HS-27A (cell line): ENCODE results near the gene CDCP2.

Source experiments
- DNase-seq: peaks from one replicate; pipeline ENCODE4 v3.0.0-alpha.2; 2012; ENCODE audit warnings: low read depth, missing footprints

Gene CDCP2

DNA sequence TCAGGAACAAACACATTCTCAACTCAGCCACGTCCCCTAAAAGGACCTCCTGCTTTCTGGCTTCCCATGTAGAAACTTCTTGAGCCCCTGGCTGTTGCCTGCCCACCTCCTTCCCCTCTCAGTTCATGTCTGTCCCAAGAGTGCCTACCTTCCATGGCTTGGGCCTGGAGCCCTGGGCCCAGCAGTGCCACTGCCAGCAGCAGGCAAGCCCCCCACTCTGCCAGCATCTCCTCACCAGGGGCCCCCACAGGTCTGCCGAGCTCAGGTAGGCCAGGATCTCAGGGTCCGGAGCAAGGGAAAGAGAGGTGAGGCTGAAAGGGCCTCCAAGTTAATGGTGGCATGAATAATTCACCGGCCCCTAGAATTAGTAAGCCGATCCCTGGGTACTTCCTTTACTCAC, at the start of gene CDCP2:
CDCP2 (minus strand) TSS at position 305 of the 400 bp plus-strand sequence; CDS start at position 227, 78 bp downstream.
- no peak for DNase-seq

DNA sequence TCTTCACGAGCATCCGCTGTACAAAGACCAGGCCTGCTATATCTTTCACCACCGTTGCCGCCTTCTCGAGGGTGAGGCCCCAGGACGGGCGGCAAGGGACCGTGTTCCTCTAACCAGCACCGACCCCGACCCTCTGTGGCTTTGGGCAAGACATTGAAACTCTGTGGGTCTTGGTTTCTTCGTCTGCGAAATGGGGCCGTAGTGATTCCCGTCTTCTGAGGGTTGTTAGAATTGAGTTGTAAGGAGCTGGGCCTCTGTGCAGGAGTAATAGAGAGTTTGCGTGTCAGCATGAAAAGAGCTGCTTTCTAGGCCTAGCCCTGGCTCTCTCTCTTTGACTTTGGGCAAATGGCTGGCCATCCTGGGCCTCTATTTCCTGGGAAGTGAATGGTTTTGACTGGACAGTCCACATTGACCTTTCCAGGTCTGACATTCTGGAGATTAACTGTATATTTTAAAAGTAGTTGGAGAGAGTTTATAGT, 47.8 kb upstream of the CDCP2 start:
- no peak for DNase-seq

DNA sequence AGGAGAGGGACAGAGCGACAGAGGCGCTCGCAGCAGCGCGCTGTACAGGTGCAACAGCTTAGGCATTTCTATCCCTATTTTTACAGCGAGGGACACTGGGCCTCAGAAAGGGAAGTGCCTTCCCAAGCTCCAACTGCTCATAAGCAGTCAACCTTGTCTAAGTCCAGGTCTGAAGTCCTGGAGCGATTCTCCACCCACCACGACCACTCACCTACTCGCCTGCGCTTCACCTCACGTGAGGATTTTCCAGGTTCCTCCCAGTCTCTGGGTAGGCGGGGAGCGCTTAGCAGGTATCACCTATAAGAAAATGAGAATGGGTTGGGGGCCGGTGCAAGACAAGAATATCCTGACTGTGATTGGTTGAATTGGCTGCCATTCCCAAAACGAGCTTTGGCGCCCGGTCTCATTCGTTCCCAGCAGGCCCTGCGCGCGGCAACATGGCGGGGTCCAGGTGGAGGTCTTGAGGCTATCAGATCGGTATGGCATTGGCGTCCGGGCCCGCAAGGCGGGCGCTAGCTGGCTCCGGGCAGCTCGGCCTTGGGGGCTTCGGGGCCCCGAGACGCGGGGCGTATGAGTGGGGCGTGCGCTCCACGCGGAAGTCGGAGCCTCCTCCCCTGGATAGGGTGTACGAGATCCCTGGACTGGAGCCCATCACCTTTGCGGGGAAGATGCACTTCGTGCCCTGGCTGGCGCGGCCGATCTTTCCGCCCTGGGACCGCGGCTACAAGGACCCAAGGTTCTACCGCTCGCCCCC, 47.1 kb upstream of the CDCP2 start, which contains the start of the genes CYB5RL and MRPL37:
CYB5RL (minus strand) TSS at position 266 of the 754 bp plus-strand sequence. CDS start 4,414 bp downstream, outside the sequence.
MRPL37 (plus strand) TSS at position 403 of the 754 bp plus-strand sequence; CDS start at position 480, 77 bp downstream.
- peak; percentile 95 for DNase-seq

DNA sequence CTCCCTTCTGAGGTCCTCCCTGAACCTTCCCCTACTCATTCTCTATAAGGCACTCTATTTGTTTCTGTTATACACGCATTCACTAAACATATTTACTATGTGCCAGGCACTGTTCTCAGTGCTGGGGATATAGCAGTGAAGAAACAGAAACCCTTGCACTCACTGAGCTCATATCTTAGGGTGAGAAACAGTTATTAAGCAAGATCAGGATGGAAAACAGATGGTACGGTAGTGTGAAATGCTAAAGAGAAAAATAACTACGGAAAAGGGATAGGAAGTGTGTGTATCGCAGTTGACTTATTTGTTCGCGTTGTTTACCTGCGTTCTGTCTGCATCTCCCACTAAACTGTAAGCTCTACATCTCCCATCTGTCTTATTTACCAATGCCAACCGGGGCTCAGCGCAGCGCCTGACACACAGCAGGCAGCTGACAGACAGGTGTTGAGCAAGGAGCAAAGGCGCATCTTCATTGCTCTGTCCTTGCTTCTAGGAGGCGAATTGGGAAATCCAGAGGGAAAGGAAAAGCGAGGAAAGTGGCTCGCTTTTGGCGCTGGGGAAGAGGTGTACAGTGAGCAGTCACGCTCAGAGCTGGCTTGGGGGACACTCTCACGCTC, 46.5 kb upstream of the CDCP2 start:
- DNase-seq = no peak

DNA sequence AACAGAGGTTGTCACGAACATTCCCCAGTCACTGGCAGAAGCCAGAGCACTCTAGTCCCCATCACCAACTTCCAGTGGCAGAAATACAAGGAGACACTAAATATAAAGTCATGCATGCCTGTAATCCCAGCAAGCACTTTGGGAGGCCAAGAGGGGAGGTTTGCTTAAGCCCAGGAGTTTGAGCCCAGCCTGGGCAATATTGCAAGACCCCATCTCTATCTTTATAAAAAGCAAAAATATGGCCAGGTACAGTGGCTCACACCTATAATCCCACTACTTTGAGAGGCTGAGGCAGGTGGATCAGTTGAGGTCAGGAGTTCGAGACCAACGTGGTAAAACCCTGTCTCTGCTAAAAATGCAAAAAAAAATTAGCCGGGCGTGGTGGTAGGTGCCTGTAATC, 40.7 kb upstream of the CDCP2 start:
- no peak for DNase-seq

DNA sequence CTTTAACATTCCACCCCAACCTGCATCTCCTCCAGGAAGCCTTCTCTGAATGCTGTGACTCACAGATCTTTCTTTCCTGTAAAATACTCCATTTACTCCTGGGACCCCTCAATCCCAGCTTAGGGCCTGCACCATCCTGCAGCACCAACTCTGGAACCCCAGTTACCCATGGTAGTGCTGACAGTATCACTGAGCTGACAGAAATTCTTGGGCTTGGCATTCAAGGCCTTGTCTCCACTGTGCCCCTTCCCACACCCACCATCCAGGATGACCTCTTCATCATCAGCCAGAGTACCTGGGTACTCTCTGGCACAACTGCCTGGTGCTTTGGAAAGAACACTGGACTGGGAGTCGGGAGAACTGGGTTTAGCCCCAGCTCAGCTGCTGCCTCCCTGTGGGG, 38.7 kb upstream of the CDCP2 start:
- DNase-seq = no peak

DNA sequence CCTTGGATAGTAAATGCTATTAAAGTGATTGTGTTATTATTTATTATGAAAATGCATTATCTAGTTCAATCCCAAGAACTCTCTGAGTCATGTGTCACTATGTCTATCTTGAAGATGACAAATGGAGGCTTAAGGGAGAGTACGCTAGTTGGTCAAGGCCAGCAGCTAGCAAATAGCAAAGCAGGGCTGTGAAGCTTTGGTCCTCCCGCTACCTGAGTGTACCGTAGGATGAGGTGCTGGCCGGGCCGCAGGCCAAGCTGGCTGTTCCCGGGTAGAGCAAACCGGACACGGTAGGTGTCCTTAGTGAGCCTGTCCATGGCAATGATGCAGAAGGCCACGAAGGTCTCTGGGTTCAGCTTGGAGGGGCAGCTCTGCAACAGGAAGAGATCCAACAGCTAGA, 37.7 kb upstream of the CDCP2 start:
- no peak for DNase-seq

DNA sequence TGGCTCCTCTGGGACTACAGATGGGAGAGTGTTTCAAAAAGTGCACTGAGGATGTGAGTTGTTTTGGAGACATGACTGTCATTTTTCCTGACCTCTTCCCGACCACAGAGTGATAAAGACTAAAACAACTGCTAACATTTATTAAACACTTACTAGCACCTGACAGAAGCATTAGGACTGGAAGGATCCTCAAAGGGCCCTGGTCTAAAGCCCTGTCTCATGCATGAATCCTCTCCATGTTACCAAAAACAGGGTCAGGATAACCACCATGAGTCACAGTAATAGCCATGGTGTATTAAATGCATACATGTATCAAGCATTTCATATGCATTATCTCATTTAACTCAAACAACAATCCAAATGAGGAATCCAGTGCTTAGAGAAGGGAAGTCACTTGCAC, 35.5 kb upstream of the CDCP2 start:
- DNase-seq = no peak

DNA sequence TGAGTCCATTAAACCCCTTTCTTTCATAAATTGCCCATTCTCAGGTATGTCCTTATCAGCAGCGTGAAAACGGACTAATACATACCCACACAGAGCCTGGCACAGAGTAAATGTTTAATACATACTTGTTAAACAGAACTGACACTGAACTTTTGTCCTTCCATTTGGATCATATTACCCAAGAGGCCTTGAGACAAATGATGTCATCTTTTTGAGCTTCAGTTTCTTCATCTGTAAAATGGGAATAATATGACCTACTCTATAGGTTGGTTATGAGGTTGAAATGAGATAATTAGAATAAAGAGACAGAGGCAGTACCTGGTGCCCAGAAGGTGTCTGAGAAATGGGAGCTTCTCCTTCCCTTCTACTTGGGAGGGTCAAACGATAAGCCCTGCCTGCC, 33.3 kb upstream of the CDCP2 start:
- DNase-seq = no peak

DNA sequence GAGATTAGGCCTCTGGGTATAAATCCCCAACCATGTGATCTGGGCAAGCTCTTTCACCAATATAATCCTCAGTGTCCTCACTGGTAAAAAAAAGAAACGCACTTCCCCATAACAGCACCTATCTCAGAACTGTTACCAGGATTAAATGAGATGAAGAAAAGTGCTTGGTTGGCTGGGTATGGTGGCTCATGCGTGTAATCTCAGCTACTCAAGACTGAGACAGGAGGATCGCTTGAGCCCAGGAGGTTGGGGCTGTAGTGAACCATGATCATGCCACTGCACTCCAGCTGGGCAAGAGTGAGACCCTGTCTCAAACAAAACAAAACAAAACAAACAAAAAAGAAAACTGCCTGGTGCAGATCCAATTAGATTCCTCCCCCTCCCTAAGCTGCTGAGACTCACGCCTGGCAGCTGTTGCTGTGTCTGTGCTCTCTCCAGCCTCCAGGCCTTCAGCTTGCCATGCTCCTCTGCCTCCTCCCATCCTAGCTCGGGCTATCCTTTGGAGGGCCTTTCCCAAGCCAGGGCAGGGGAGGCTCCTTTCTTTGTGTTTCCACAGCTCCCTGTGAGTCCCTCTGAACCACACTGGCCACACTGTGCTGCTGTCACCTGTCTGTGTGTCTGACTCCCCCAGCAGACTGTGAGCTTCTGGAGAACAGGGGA, 28.0 kb upstream of the CDCP2 start:
- no peak for DNase-seq

DNA sequence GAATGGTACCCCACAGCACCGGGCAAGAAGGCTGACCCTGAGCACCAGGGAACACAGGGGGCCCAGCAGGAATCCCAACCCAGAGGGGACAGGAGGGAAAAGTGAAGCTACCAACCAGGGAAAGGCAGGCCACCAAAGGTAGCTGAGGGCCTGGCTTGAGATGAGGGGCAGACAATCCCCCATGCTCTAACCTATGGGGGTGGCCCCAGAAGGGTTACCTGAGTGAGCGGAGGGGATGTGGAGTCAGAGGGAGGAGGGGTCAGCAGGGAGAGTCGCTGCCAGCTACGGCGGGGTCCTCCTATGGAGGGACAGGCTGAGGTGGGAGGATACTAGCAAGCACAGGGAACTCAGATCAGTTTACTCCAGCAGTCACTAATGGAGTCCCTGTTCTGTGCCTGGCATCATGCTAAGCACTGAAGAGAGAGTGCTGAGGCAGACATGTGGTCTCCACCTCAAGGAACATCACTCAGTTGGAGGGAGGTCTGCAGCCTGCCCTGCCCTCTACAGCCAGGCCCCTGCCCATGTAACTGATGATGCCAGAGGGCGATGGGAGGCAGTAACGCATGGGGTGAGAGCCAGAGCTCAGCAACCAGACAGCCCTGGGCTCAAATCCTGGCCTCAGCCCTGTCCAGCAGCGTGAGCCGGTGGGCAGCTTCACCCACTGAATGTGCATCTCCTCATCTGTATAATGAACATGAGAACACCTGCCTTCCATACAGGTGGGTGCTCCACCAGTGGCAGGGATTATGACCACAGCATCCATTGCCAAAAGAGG, 25.7 kb upstream of the CDCP2 start:
- DNase-seq = no peak

DNA sequence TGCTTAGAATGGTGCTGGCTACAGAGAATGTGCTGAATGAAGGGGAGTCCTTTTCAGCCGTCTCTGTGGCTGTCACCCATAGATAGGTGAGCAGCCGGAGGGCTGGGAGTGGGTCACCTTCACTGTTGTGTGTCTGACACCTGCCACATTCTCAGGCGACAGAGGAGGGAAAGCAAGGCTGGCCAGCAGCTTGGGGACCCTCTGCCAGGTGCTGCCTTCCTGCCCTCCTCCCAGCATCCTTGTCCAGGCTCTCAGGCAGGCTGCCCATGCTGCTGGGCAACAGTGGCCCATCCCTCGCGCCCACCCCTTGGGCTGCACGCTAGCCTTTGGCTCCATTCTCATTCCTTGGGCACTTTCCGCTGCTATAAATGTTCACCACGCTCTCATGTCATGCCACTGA, 24.9 kb upstream of the CDCP2 start:
- no peak for DNase-seq

DNA sequence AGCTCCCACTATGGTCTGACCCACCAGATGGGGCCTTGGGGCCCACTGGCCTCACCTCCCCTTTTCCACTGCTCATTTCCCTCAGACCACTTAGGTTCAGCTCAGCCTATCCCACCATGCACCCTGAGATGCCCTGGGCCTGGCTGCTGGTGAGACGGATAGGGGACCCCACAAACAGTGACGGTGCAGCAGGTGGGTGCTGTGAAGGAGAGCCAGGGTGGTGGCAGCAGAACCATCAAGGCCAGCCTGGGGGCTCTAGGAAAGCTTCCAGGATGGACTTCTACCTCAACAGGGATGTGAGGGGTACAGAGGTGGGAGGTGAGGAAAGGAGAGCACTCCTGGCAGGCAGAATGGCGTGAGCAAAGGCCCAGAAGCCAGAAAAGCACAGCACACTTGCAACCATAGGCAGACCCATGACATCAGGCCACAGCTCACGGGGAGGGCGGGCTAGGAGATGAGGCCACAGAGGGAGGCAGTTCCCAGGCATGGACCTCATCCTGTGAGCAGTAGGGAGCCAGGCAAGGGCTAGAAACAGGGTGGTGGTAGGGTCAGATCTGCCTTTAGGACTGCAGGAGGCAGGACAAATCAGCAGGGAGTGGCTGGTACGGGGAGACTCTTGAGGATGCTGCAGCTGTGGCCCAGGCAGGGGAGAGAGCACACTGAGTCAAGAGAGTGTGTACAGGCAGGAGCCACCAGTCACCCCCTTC, 24.0 kb upstream of the CDCP2 start:
- no peak for DNase-seq

DNA sequence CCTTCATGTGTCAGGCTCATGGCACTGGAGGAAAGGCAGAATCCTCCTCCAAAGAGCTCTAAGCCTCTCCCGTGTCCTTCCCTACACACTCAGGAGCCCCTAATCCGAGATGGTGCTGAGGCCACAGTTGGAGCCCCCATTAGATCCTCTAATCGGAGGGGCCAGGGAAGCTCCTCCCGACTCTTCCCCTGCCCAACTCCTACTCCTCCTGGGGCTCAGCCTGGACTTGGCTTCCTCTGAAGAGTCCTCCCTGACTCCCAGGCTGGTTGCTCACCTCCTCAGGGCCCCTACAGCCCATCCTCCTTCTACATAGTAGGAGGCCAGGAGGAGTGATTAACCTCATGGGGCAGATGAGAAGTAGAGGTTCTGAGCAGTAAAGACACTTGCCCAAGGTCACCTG, 21.3 kb upstream of the CDCP2 start:
- no peak for DNase-seq

DNA sequence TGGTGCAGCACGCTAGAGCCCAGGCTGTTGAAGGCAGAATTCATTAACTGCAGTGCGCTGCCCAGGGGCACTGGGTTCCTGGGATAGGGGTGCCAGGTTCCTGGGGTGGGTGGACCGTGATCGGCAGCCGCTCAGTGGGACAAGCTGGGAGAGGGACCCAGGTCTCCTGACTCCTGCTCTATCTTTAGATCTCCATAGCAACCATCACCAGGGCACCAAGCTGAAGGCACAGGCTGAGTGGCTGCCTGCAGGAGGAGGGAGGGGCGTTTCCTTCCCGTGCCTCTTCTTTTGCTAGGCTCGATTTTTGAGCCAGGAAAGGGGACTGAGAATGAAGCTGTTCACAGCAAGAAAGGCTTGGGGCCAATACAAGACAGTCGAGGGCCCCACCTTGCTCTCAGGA, 20.9 kb upstream of the CDCP2 start:
- no peak for DNase-seq

DNA sequence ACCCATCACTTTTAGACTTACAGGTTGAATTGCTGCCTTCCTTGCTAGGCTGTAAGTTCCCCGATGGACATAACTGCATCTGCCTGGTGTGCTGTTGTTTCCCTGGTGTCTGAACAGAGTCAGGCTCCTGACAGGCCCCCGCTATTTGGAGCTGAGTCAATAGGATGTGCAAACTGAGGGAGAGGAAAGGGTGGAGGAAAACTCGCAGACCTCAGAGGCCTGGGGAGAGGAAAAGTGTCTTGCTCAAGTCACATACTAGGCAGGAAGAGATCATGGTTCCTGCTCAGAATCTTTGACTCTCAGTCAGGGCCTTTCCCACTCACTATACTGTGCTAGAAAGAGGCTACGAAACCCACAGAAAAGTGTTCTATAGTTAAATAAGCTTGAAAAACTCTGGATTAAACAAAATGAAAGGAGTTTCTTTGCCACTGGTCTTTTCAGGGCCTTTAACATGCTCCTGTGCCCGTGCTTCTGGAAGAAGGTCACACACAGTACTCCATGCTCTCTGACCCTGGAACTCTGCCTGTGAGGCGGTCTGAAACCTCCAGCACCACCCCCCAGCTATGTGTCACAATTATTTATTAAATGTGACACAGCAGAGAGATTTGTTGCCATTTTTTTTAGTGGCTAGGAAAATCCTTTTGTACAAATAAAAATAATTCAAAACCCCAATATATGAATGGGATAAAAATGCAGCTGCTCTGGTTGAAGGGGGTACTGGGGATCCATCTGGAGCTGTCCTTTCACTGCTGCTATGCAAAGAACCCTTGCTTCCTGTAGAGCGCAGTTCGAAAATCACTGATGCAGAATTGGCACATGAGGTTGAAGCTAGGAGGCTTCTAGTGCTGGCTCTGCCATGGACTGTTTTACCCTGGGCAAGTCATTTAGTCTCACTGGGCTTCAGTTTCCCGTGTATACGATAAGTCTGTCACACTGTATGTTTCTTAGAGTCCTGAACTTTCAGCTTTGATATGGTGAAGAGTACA, 20.1 kb upstream of the CDCP2 start:
- no peak for DNase-seq

DNA sequence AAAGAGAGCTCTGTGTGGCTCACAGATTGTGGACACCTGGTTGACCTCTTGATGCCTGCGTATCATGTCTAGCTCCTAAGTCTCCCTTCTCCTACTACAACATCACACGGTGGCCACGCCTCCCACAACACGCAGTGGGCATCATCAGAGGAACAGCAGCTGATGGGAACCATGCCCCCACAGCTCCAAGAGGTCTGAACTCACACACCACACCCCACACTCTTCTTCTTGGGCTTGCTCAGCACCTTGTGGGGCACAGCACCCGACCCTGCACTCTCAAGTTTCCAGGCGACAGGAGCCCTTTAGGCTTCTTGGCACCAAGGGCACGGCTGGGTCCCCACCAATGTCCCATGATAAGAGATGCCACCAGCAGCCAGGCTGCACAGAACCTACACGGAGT, 18.8 kb upstream of the CDCP2 start:
- no peak for DNase-seq

DNA sequence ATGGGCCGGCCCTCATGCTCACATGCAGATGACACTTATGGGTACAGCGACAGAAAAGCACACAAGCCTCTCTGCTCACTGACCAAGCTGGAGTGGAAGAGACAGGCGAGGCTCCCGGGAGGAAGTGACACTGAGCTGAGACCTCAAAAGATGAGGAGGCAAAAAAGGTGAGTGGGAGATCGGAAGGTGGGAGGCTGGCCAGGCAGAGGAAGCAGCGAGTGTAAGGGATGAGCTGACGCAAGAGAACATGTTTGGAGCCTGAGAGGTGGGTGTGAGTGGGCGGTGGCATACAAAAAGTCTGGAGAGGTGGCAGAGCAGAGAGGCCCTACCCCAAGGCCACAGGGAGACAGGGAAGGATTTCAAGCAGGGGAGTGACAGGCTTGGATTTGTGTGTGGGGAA, 18.2 kb upstream of the CDCP2 start:
- no peak for DNase-seq

DNA sequence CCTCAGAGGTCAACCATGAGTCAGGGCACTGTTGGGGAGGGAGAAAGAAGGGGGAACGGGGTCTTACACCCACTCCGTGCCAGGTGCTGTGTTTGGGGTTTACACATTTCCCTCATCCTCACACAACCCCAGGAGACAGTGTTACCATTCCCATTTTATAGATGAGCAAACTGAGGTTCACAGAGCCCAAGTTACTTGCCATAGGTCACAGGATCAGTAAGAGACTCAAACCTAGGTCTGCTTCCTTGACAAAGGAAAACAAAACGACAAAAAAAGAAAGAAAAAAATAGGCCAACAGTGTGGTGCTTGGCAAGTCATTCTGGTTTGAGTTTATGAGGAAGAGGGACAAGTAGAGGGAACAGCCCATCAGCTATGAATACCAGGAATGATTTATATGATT, 16.3 kb upstream of the CDCP2 start:
- DNase-seq = no peak

DNA sequence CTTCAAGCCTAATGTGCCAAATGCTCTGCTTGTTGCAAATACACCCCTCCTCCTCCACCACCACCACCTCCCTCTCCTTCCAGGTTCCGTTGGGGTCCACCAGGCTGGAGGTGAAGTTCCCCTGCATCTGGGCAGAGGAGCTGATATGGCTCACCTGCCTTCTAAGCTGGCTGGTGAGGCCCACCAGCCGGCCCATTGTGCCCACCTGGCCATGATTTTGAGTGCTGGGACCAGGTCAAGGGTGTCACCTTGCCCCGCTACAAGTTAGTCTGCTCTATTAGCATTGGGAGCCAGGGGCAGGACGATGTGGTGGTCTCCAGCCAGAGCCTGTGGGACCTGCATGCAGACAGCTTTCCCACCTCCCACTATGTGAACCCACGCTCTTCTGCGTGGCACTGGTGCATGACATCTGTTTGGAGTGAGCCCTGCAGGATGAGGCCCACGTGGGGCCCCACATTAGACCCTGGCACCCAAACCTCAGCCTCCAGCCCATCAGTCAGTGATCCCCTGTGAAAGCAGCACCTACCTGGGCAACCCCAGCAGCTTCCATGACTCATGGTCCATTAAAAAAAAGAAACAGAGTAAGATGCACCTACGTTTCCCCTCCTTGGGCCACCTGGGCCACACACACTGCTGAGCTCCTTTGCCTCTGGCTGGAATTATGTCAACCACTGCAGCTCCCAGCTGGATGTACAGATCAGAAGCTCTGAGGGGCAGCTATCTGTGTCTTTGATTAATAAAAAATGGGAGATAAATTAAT, 15.6 kb upstream of the CDCP2 start:
- DNase-seq = no peak
